IPS-20b (cell line): Measurements from ENCODE around the gene ICA1L.
"Not testable (repeated sequence)": the region's sequence is repeated elsewhere in the genome, so short reads cannot be mapped to it uniquely, and the experiment has no call there.

Experiments used
- H3K27ac ChIP-seq: one replicate; pipeline ENCODE4 v1.5.1; 2013; ENCODE audit warnings: low read length
- H3K27me3 ChIP-seq: 2 replicates; pipeline ENCODE4 v1.6.1; 2013; ENCODE audit warnings: mild to moderate bottlenecking, low read length, inconsistent platforms; ENCODE audit not compliant: insufficient read depth
- H3K36me3 ChIP-seq: 2 replicates; pipeline ENCODE4 v1.6.1; 2013; ENCODE audit warnings: low read depth, mild to moderate bottlenecking, inconsistent platforms, low read length, moderate library complexity; ENCODE audit not compliant: insufficient read depth
- H3K4me1 ChIP-seq: 2 replicates; pipeline ENCODE4 v1.6.1; 2013; ENCODE audit warnings: mild to moderate bottlenecking, control low read depth, inconsistent platforms, low read length, moderate library complexity; ENCODE audit not compliant: insufficient read depth
- H3K4me3 ChIP-seq: 2 replicates; pipeline ENCODE4 v1.5.1; 2013; ENCODE audit warnings: mild to moderate bottlenecking, low read length, inconsistent platforms
- H3K9ac ChIP-seq: 2 replicates; pipeline ENCODE4 v1.6.1; 2013; ENCODE audit warnings: low read depth, mild to moderate bottlenecking, inconsistent platforms, low read length, moderate library complexity
- H3K9me3 ChIP-seq: 2 replicates; pipeline ENCODE4 v1.6.1; 2013; ENCODE audit warnings: mild to moderate bottlenecking, low read depth, low read length, inconsistent platforms; ENCODE audit not compliant: insufficient read depth

Gene ICA1L

GRCh38 chr2:202885190-202885589 is 13.6 kb upstream of the ICA1L start:
- Histone ChIP-seq H3K4me3 (no peak overlapping the region), H3K36me3 (peaks cover 93% of the 10 kb centered on the region)

GRCh38 chr2:202883987-202884675 is 12.6 kb upstream of the ICA1L start:
- no peaks in the 10 kb centered on the region for H3K4me1 ChIP-seq
- H3K9me3 ChIP-seq, result no peaks in the 10 kb centered on the region
- no peak overlapping the region for H3K27ac ChIP-seq
- no peak overlapping the region for H3K9ac ChIP-seq
- H3K36me3 ChIP-seq, result peaks cover 93% of the 10 kb centered on the region
- H3K4me3 ChIP-seq, result no peak overlapping the region
- no peaks in the 10 kb centered on the region for H3K27me3 ChIP-seq

More at GRCh38 chr2:202885190-202885589, 13.6 kb upstream of the ICA1L start:
- H3K27me3 ChIP-seq, result no peaks in the 10 kb centered on the region
- no peaks in the 10 kb centered on the region for H3K9me3 ChIP-seq
- no peaks in the 10 kb centered on the region for H3K4me1 ChIP-seq
- no peak overlapping the region for H3K9ac ChIP-seq
- H3K27ac ChIP-seq, result no peak overlapping the region

- H3K9me3 ChIP-seq, result no peaks in the 10 kb centered on the region
- H3K4me1 ChIP-seq, result no peaks in the 10 kb centered on the region
- no peak overlapping the region for H3K4me3 ChIP-seq
- no peaks in the 10 kb centered on the region for H3K27me3 ChIP-seq
- no peak overlapping the region for H3K9ac ChIP-seq
- no peak overlapping the region for H3K27ac ChIP-seq
- peaks cover 75% of the 10 kb centered on the region for H3K36me3 ChIP-seq
Observed at GRCh38 chr2:202881570-202881969, 10.0 kb upstream of the ICA1L start.

GRCh38 chr2:202877699-202878098 is 6.1 kb upstream of the ICA1L start:
- Histone ChIP-seq H3K9ac (no peak overlapping the region), H3K4me1 (no peaks in the 10 kb centered on the region), H3K4me3 (no peak overlapping the region), H3K9me3 (no peaks in the 10 kb centered on the region), H3K27ac (no peak overlapping the region), H3K27me3 (no peaks in the 10 kb centered on the region), H3K36me3 (peaks cover 39% of the 10 kb centered on the region)

- Histone ChIP-seq H3K4me1 (no peaks in the 10 kb centered on the region; the same call in 1 of the 2 replicates), H3K4me3 (peak overlapping the region; percentile 77), H3K9ac (peak overlapping the region; percentile 70), H3K27ac (no peak overlapping the region), H3K36me3 (no peaks in the 10 kb centered on the region), H3K9me3 (no peaks in the 10 kb centered on the region), H3K27me3 (peaks cover 5% of the 10 kb centered on the region; the same call in 1 of the 2 replicates)
Observed at GRCh38 chr2:202870431-202871299, 901 bp downstream of the ICA1L start.

- Histone ChIP-seq H3K36me3 (no peaks in the 10 kb centered on the region), H3K27me3 (no peaks in the 10 kb centered on the region), H3K27ac (no peak overlapping the region), H3K9ac (no peak overlapping the region), H3K9me3 (no peaks in the 10 kb centered on the region), H3K4me1 (no peaks in the 10 kb centered on the region), H3K4me3 (no peak overlapping the region)
Observed at GRCh38 chr2:202861987-202862386, 9.6 kb downstream of the ICA1L start.

GRCh38 chr2:202858601-202859000 is 13.0 kb downstream of the ICA1L start:
- Histone ChIP-seq H3K27ac (no peak overlapping the region), H3K9ac (no peak overlapping the region), H3K27me3 (no peaks in the 10 kb centered on the region), H3K4me1 (no peaks in the 10 kb centered on the region), H3K36me3 (no peaks in the 10 kb centered on the region), H3K4me3 (no peak overlapping the region), H3K9me3 (no peaks in the 10 kb centered on the region)

GRCh38 chr2:202849343-202849742 is 22.2 kb downstream of the ICA1L start:
- H3K4me1 ChIP-seq, H3K27me3 ChIP-seq, H3K4me3 ChIP-seq, H3K36me3 ChIP-seq, H3K9me3 ChIP-seq, H3K27ac ChIP-seq, H3K9ac ChIP-seq: not testable (repeated sequence)

- Histone ChIP-seq H3K9me3 (no peaks in the 10 kb centered on the region), H3K27ac (no peak overlapping the region), H3K4me3 (no peak overlapping the region), H3K36me3 (no peaks in the 10 kb centered on the region), H3K27me3 (no peaks in the 10 kb centered on the region), H3K4me1 (no peaks in the 10 kb centered on the region), H3K9ac (no peak overlapping the region)
Observed at GRCh38 chr2:202848813-202849212, 22.8 kb downstream of the ICA1L start.

- no peaks in the 10 kb centered on the region for H3K4me1 ChIP-seq
- no peak overlapping the region for H3K27ac ChIP-seq
- no peak overlapping the region for H3K9ac ChIP-seq
- H3K36me3 ChIP-seq, result no peaks in the 10 kb centered on the region
- H3K4me3 ChIP-seq, result no peak overlapping the region
- H3K27me3 ChIP-seq, result no peaks in the 10 kb centered on the region
- no peaks in the 10 kb centered on the region for H3K9me3 ChIP-seq
Observed at GRCh38 chr2:202847693-202848524, 23.7 kb downstream of the ICA1L start.

- Histone ChIP-seq H3K4me3 (no peak overlapping the region), H3K9ac (no peak overlapping the region), H3K27me3 (no peaks in the 10 kb centered on the region), H3K4me1 (no peaks in the 10 kb centered on the region), H3K36me3 (no peaks in the 10 kb centered on the region), H3K27ac (no peak overlapping the region), H3K9me3 (no peaks in the 10 kb centered on the region)
Observed at GRCh38 chr2:202844656-202845055, 26.9 kb downstream of the ICA1L start.
